Smooth muscle cell (in vitro differentiated cells): ENCODE data around the gene CALML4. TPM values are rescaled to one million over a fixed set of nuclear protein-coding genes. Genes with fewer than 3 reads are reported as not detected.

Experiments used
- DNase-seq: peaks from one replicate; lab custom pipeline; 2025; ENCODE audit not compliant: unreplicated experiment; lab: John Stamatoyannopoulos, UW
- H2AFZ ChIP-seq: fragments of 200-600 bp; sonication (generic); 2 replicates; pipeline ENCODE4 v1.6.0; 2016; ENCODE audit warnings: antibody characterized with exemption, low read depth, mild to moderate bottlenecking
- H3F3A ChIP-seq: fragments of 200-600 bp; sonication (generic); 2 replicates; pipeline ENCODE4 v1.6.0; 2017; ENCODE audit warnings: antibody characterized with exemption, low read depth
- H3K27ac ChIP-seq: fragments of 200-600 bp; sonication (generic); 2 replicates; pipeline ENCODE4 v1.5.1; 2016; ENCODE audit warnings: low read depth, mild to moderate bottlenecking
- H3K27me3 ChIP-seq: fragments of 200-600 bp; sonication (generic); 2 replicates; pipeline ENCODE4 v1.6.1; 2016; ENCODE audit warnings: low read depth, mild to moderate bottlenecking
- H3K36me3 ChIP-seq: fragments of 200-600 bp; sonication (generic); 2 replicates; pipeline ENCODE4 v1.5.1; 2016; ENCODE audit warnings: low read depth
- H3K4me1 ChIP-seq: fragments of 200-600 bp; sonication (generic); 2 replicates; pipeline ENCODE4 v1.5.1; 2016; ENCODE audit warnings: low read depth
- H3K4me2 ChIP-seq: fragments of 200-600 bp; sonication (generic); 2 replicates; pipeline ENCODE4 v1.6.0; 2016; ENCODE audit warnings: mild to moderate bottlenecking
- H3K4me3 ChIP-seq: fragments of 200-600 bp; sonication (generic); 2 replicates; pipeline ENCODE4 v1.5.1; 2016; ENCODE audit warnings: mild to moderate bottlenecking
- H3K79me2 ChIP-seq: fragments of 200-600 bp; sonication (generic); 2 replicates; pipeline ENCODE4 v1.6.0; 2016; ENCODE audit warnings: low read depth, mild to moderate bottlenecking
- H3K9ac ChIP-seq: fragments of 200-600 bp; sonication (generic); 2 replicates; pipeline ENCODE4 v1.6.0; 2016; ENCODE audit warnings: low read depth
- H3K9me3 ChIP-seq: fragments of 200-600 bp; sonication (generic); replicated peaks from 2 replicates; pipeline ENCODE4 v1.5.1; 2016; ENCODE audit warnings: low read depth
- H4K20me1 ChIP-seq: fragments of 200-600 bp; sonication (generic); 2 replicates; pipeline ENCODE4 v1.6.0; 2016; ENCODE audit warnings: low read depth
- CTCF ChIP-seq: fragments of 200-600 bp; sonication (generic); IDR thresholded peaks from 2 replicates; pipeline ENCODE4 v1.5.1; 2017; ENCODE audit warnings: borderline replicate concordance, mild to moderate bottlenecking, antibody characterized with exemption; ENCODE audit not compliant: insufficient read depth, poor library complexity, severe bottlenecking
- WGBS: methylation state at CpG from one replicate; pipeline ENCODE4 v1.1.7; 2016; ENCODE audit warnings: low lambda C conversion rate; 5-methylcytosine and 5-hydroxymethylcytosine counted together
- polyA plus RNA-seq: library from polyadenylated mRNA; unstranded; fragments of >200 nt; fragmentation: Nextera tagmentation; extraction: Ambion mirVana; gene quantifications from 2 replicates; pipeline ENCODE4 v1.2.1, GENCODE V29; 2016
- total RNA-seq: library from RNA; depleted of rRNA; stranded (reverse); fragments of >200 nt; gene quantifications from 2 replicates; pipeline ENCODE4 v1.2.3, GENCODE V29; 2014

The CALML4 gene
- total and polyA plus RNA-seq, 2 experiments from 2014 or later = 1.3 to 2.6 TPM

GRCh38 chr15:68149059-68149458 lies 56.1 kb downstream of the CALML4 start:
- no peak for DNase-seq
- Histone ChIP-seq H3K4me2 (no peak overlapping the region), H3K27ac (no peak overlapping the region)

GRCh38 chr15:68148039-68148438 lies 57.1 kb downstream of the CALML4 start:
- Histone ChIP-seq H3K4me1 (no peaks in the 10 kb centered on the region), H3K79me2 (peaks cover 13% of the 10 kb centered on the region), H3K27ac (no peak overlapping the region), H3K27me3 (no peaks in the 10 kb centered on the region), H3K4me3 (no peak overlapping the region), H3K36me3 (peaks cover 11% of the 10 kb centered on the region), H3K9me3 (no peaks in the 10 kb centered on the region), H3K4me2 (no peak overlapping the region), H3K9ac (no peak overlapping the region), H4K20me1 (peaks cover 56% of the 10 kb centered on the region), H3F3A (no peaks in the 10 kb centered on the region), H2AFZ (no peak overlapping the region)
- TF ChIP-seq CTCF = no peak
- DNase-seq = no peak
- WGBS = 84% methylated on average over 1 of the region's 1 CpG

More at GRCh38 chr15:68149059-68149458, 56.1 kb downstream of the CALML4 start:
- H3F3A ChIP-seq = no peaks in the 10 kb centered on the region
- no peak overlapping the region for H3K4me3 ChIP-seq
- peaks cover 47% of the 10 kb centered on the region for H4K20me1 ChIP-seq
- H3K9ac ChIP-seq = no peak overlapping the region
- H3K79me2 ChIP-seq = peaks cover 12% of the 10 kb centered on the region
- 92% methylated on average over 1 of the region's 1 CpG for WGBS
- no peaks in the 10 kb centered on the region for H3K27me3 ChIP-seq
- peaks cover 11% of the 10 kb centered on the region for H3K36me3 ChIP-seq
- no peaks in the 10 kb centered on the region for H3K9me3 ChIP-seq
- no peaks in the 10 kb centered on the region for H3K4me1 ChIP-seq
- no peak for TF ChIP-seq CTCF
- H2AFZ ChIP-seq = no peak overlapping the region

GRCh38 chr15:68145706-68146105 lies 59.4 kb downstream of the CALML4 start:
- no peak for TF ChIP-seq CTCF
- H2AFZ ChIP-seq = no peak overlapping the region
- no peak for DNase-seq
- H3K79me2 ChIP-seq = peaks cover 20% of the 10 kb centered on the region
- H3K4me3 ChIP-seq = no peak overlapping the region
- H3K4me2 ChIP-seq = no peak overlapping the region
- H3K36me3 ChIP-seq = peaks cover 11% of the 10 kb centered on the region
- H3F3A ChIP-seq = no peaks in the 10 kb centered on the region
- H3K27ac ChIP-seq = no peak overlapping the region
- no peaks in the 10 kb centered on the region for H3K9me3 ChIP-seq
- H3K9ac ChIP-seq = no peak overlapping the region
- H4K20me1 ChIP-seq = peaks cover 54% of the 10 kb centered on the region
- no peaks in the 10 kb centered on the region for H3K4me1 ChIP-seq
- no peaks in the 10 kb centered on the region for H3K27me3 ChIP-seq

GRCh38 chr15:68143785-68144184 lies 61.3 kb downstream of the CALML4 start:
- WGBS = 97% methylated on average over 1 of the region's 1 CpG
- Histone ChIP-seq H3K27me3 (no peaks in the 10 kb centered on the region), H3K36me3 (peaks cover 11% of the 10 kb centered on the region), H3K4me1 (no peaks in the 10 kb centered on the region), H3K4me2 (no peak overlapping the region), H3K4me3 (no peak overlapping the region), H3F3A (no peaks in the 10 kb centered on the region), H3K9ac (no peak overlapping the region), H4K20me1 (peaks cover 53% of the 10 kb centered on the region), H3K79me2 (peaks cover 24% of the 10 kb centered on the region), H3K27ac (no peak overlapping the region), H3K9me3 (no peaks in the 10 kb centered on the region), H2AFZ (no peak overlapping the region)
- TF ChIP-seq CTCF = no peak
- no peak for DNase-seq
